Fibroblast of skin of back (primary cell): ENCODE results near the gene NEK10.

ENCODE experiments used
- DNase-seq: peaks from one replicate; pipeline ENCODE4 v3.0.0-alpha.2; 2013

NEK10 gene

GRCh38 chr3:27160779-27161287 is 208.3 kb downstream of the NEK10 start:
- no peak for DNase-seq

GRCh38 chr3:27160146-27160545 is 209.0 kb downstream of the NEK10 start:
- DNase-seq, result no peak

- peak; percentile 12 for DNase-seq
Measured at GRCh38 chr3:27147215-27147614, 222.0 kb downstream of the NEK10 start.

- no peak for DNase-seq
Measured at GRCh38 chr3:27146786-27147185, 222.4 kb downstream of the NEK10 start.

GRCh38 chr3:27145719-27146118 is 223.5 kb downstream of the NEK10 start:
- no peak for DNase-seq

- DNase-seq, result no peak
Measured at GRCh38 chr3:27141668-27142067, 227.5 kb downstream of the NEK10 start.

GRCh38 chr3:27138562-27138961 is 230.6 kb downstream of the NEK10 start:
- DNase-seq, result no peak

- no peak for DNase-seq
Measured at GRCh38 chr3:27138005-27138404, 231.2 kb downstream of the NEK10 start.

GRCh38 chr3:27134171-27134796 is 234.9 kb downstream of the NEK10 start:
- peak; percentile 67 for DNase-seq

- no peak for DNase-seq
Measured at GRCh38 chr3:27133060-27133459, 236.1 kb downstream of the NEK10 start.

- DNase-seq, result no peak
Measured at GRCh38 chr3:27130796-27131195, 238.4 kb downstream of the NEK10 start.

- DNase-seq, result no peak
Measured at GRCh38 chr3:27127879-27128278, 241.3 kb downstream of the NEK10 start.

- no peak for DNase-seq
Measured at GRCh38 chr3:27127195-27127594, 242.0 kb downstream of the NEK10 start.

- DNase-seq, result no peak
Measured at GRCh38 chr3:27125821-27126501, 243.2 kb downstream of the NEK10 start.

GRCh38 chr3:27119639-27120038 is 249.5 kb downstream of the NEK10 start:
- no peak for DNase-seq

GRCh38 chr3:27115352-27115751 is 253.8 kb downstream of the NEK10 start:
- no peak for DNase-seq

GRCh38 chr3:27114684-27115083 is 254.5 kb downstream of the NEK10 start:
- DNase-seq, result peak; percentile 8

GRCh38 chr3:27114129-27114528 is 255.1 kb downstream of the NEK10 start:
- no peak for DNase-seq

- DNase-seq, result no peak
Measured at GRCh38 chr3:27110020-27110419, 259.2 kb downstream of the NEK10 start.

- no peak for DNase-seq
Measured at GRCh38 chr3:27108322-27108721, 260.9 kb downstream of the NEK10 start.

GRCh38 chr3:27105904-27106303 is 263.3 kb downstream of the NEK10 start:
- DNase-seq, result no peak

GRCh38 chr3:27097182-27097581 is 272.0 kb downstream of the NEK10 start:
- no peak for DNase-seq

GRCh38 chr3:27095553-27096222 is 273.5 kb downstream of the NEK10 start:
- peak; percentile 25 for DNase-seq

- no peak for DNase-seq
Measured at GRCh38 chr3:27094721-27095120, 274.5 kb downstream of the NEK10 start.
